ENCODE data around the gene PTPRK. TPM values are rescaled to one million over a fixed set of nuclear protein-coding genes. Genes with fewer than 3 reads are reported as not detected.

The PTPRK gene
- total RNA-seq, 1 donor from 2014 or later = 15.6 TPM

- no peak for DNase-seq (ENCODE audit: low spot score)
Measured at GRCh38 chr6:127924440-127924839, 596.0 kb downstream of the PTPRK start.

DNA sequence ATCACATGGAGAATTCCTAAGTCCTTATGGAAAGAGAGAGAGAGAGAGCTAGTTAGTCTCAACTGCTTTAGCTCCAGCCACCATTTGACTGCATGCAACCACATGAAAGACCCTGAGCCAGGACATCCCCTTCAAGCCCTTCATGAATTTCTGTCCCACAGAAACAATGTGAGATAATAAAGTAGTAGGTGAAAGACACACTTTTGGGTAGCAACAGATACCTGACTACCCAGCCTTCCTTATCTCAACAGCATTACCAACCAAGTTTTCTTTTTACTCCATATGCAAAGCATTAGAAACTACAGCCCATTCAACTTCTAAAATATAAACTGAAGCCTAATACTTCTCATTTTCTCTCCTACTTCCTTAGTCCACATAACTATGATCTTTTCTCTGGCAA, 596.4 kb downstream of the PTPRK start:
- no peak for DNase-seq (ENCODE audit: low spot score)

DNA sequence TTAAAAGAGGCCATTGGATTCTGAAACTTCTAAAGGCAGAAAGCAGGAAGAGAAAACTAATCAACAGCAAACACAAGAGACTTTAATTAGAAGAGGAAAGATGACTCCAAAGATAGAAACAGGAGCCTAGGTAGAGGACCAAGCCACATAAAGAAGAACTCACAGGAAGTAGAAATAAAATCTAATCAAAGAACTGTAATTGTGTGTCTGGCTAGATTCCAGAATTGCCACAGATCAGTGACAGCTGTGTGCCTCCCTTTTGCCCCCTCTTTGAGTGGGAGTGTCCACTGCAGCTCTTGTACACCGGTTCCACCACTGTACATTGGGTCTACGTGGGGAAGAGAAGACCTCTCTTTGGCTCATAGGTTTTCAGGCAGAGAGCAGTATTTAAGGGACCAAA, 597.3 kb downstream of the PTPRK start:
- no peak for DNase-seq (ENCODE audit: low spot score)

DNA sequence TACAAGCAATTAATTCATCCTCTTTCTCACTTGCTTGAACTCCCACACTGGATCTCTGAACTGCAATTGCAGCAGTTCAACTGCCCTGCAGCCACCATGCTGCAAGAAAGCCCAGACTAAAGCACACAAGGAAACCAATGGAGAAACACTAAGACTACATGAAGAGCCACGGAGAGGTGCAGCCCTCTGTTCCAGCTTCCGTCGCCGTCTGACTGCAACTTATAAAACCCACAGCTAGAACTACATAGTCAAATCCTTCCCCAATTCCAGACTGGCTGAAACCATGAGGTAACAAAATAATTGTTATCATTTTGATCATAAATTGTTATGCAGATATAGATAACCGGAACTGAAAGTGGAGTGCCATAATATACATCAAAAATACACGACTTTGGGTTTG, 598.4 kb downstream of the PTPRK start:
- no peak for DNase-seq (ENCODE audit: low spot score)

DNA sequence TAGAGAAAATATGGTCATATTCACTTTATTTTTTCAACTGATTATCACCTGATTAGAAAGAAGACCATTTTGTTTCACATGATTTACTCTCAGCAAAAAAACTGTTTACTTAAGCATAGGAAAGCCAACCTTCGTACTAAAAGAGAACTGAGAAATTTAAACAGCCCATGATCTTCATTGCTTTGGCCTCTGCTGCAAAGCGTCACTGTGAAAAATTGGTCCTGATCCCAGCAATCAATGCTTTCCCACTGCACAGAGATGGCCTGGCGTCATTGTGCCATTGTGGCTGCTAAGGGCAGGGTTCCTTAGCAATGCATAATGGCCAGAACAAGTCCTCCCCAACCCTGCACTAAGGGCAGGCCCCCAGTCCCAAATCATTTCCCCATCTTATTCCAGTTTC, 599.6 kb downstream of the PTPRK start:
- no peak for DNase-seq (ENCODE audit: low spot score)

Measured in umbilical cord (tissue), 2 donors.